ENCODE results near the gene SAMM50. TPM values are rescaled to one million over a fixed set of nuclear protein-coding genes. Genes with fewer than 3 reads are reported as not detected.

Gene SAMM50
- total RNA-seq, 8 experiments from 2014 or later: 38.8 to 64.8 (median 55.7) TPM

DNA sequence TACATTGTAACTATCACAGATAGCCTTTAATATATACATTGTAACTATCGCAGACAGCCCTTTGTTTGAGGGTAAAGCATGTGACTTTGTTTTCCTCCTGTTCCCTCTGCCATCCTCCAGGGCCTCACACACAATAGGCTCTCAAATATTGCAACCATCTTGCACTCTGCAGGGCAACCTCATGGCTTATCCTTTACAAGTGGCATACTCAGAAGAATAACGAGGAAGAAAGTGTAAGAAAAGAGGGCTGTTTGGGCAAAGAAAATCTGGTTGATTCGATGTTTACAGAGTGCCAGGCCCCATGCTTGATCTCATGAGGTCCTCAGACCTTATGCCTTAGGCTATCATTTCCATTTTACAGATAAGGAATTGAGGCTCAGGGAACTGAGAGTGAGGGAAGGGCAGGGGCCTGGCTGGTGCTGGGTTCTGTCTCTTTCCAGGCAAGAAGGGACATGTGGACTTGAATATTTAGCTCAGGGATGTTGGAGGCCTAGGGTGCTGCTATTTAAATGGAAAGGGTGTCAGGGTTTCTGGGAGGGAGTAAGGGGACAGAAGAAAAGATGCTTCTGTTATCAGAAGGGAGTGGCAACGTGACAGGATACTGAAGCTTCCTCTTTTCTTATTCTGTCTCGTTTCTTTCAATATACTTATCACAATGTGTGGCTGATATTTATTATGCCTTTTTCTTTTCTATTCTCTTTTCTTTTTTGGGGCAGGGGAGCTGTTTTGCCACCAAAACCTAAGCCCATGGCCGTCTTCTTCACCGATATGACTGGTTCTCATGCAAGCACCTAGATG, 1.1 kb upstream of the SAMM50 start:
- 0 to 60% (median 29%) methylated on average over 1 to 7 of the region's 7 CpGs; no CpG with 5 or more reads in 1 of the 10 experiments for WGBS, 10 experiments
- Histone ChIP-seq H3K27ac (peak overlapping the region; percentile 88 to 97), H3K4me3 (peak overlapping the region; percentile 74 to 98 (median 94)), H3K4me1 (replicated peaks in 1 of 2) (peaks cover 20 to 24% of the 10 kb centered on the region in 2 donors)
- no peak for ATAC-seq (replicated peaks in 6 of 8)
- in situ Hi-C loops (cut with MboI; ENCODE audit: low pct_unique_long_range_greater_than_20kb in 2 of 9, low sequenced_read_pairs in 9 of 9, unreplicated experiment in 9 of 9): no loop called here

DNA sequence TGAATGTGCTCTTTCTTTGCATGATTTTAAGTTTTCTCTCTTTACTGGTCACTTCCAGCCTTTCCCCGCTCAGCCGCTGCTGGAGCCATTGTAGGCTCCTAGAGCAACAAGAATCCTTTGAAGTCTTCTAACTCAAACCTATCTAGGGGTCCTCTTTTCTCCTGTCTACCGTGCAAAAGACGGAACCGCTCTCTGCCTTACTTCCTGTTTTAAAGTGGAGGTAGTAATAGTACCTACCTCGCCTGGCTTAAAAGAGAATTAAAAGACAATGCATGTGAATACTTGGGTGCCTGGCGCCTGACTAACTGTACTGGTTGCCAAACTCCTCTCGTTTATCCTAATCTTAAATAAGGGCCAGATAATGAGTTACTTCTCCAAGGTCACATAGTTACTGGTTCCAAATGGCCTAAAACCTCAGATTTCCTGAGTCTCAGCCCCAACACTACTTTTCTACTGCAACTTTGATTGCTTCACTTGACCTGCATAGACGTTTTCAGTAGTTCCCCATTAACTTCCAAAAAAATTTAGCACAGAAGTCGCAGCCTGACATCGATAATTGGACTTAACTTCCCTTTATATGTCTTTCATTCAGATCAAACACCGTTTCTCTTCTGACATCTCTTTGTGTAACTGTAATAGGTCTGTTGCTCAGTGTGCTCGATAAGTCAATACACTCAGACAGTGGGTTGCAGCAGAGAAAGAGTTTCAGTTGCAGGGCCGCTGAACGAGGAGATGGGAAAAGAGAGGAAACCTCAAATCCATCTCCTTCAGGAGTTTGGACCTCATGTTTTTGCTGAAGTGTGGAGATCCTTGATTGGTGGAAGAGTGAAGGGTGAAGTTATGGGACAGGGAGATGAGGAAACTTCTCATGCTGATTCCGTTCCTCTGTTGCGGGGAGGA, 891 bp downstream of the SAMM50 start:
- no peak for ATAC-seq (replicated peaks in 6 of 8)
- peak overlapping the region; percentile 88 to 97 for H3K27ac ChIP-seq

DNA sequence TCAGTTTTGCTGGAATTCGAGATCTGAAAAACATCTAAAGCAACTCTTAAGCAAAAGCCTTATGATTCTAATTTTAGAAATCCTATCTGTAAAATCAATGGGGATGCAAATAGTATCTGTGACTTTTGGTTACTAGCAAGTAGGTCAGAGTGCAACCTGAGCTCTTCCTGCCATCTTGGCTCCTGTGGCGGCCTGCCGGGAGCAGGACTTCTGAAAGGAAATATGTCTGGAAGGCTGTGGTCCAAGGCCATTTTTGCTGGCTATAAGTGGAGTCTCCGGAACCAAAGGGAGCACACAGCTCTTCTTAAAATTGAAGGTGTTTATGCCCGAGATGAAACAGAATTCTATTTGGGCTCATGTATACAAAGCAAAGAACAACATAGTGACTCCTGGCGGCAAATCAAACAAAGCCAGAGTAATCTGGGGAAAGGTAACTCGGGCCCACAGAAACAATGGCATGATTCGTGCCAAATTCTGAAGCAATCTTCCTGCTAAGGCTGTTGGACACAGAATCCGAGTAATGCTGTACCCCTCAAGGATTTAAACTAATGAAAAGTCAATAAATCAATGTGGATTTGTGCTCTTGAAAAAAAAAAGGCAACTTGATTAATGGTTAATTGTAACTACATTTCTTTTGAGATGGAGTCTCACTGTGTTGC, 1.7 kb downstream of the SAMM50 start:
- no peak for ATAC-seq (replicated peaks in 6 of 8)
- Histone ChIP-seq H3K4me3 (no peak overlapping the region), H3K4me1 (replicated peaks in 1 of 2) (peaks cover 20 to 24% of the 10 kb centered on the region in 2 donors), H3K27ac (no peak overlapping the region)
- WGBS, 10 experiments: 72 to 100% (median 85%) methylated on average over 1 to 9 of the region's 9 CpGs; no CpG with 5 or more reads in 1 of the 10 experiments
- in situ Hi-C loops (cut with MboI; ENCODE audit: low pct_unique_long_range_greater_than_20kb in 2 of 9, low sequenced_read_pairs in 9 of 9, unreplicated experiment in 9 of 9): no loop called here

More for the DNA sequence above, 891 bp downstream of the SAMM50 start:
- in situ Hi-C loops (cut with MboI; ENCODE audit: low pct_unique_long_range_greater_than_20kb in 2 of 9, low sequenced_read_pairs in 9 of 9, unreplicated experiment in 9 of 9): no loop called here
- H3K4me3 ChIP-seq: peak overlapping the region; percentile 74 to 98 (median 94)
- peaks cover 20 to 24% of the 10 kb centered on the region in 2 donors for H3K4me1 ChIP-seq (replicated peaks in 1 of 2)
- WGBS, 10 experiments: 20 to 95% (median 41%) methylated on average over 3 to 16 of the region's 17 CpGs

DNA sequence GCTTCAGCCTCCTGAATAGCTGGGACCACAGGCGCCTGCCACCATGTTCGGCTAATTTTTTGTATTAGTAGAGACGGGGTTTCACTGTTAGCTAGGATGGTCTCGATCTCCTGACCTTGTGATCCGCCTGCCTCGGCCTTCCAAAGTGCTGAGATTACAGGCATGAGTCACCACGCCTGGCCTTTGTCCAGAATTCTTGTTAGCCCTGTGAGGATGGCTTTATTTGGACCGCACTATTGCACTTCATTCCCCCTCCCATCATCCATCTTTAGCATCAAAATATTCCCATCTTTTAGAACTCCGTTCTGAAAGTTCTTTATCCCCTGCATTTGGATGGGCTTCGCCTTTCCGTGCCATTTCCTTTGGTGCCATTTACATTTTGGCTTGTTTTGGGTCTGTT, 2.6 kb downstream of the SAMM50 start:
- no peak overlapping the region for H3K27ac ChIP-seq
- no peak overlapping the region for H3K4me3 ChIP-seq
- WGBS, 10 experiments: 50 to 96% (median 82%) methylated on average over 2 to 9 of the region's 11 CpGs
- peaks cover 20 to 24% of the 10 kb centered on the region in 2 donors for H3K4me1 ChIP-seq (replicated peaks in 1 of 2)
- no peak for ATAC-seq (replicated peaks in 6 of 8)
- in situ Hi-C loops (cut with MboI; ENCODE audit: low pct_unique_long_range_greater_than_20kb in 2 of 9, low sequenced_read_pairs in 9 of 9, unreplicated experiment in 9 of 9): no loop called here

DNA sequence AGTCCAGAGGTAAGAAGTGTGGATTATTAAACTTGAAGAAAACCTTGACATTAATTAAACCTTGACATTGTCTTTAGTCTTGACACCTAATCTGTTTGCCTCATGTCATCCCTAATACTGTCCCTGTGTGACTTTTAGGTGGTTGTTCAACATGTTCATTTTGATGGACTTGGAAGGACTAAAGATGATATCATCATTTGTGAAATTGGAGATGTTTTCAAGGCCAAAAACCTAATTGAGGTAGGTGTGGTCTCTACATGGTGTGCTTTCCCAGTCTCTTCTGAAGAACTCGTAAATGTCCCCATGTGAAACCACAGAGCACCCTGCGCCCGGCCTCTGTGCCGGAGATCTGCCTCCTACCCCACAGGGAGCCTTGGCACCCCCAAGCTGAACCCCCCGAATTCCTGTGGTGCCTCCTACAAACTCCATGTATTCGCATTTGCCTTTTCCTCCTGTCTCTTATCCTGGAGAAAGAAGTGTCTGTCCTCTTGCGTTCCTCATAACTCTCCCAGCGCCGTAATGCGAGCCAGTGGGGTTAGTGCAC, 9.1 kb downstream of the SAMM50 start:
- Histone ChIP-seq H3K4me1 (replicated peaks in 1 of 2) (no peaks in the 10 kb centered on the region), H3K4me3 (no peak overlapping the region), H3K27ac (no peak overlapping the region)
- peak in 1 of 8 experiments; percentile 48 for ATAC-seq (replicated peaks in 6 of 8)
- 88 to 100% (median 100%) methylated on average over 1 to 4 of the region's 10 CpGs; no CpG with 5 or more reads in 6 of the 10 experiments for WGBS, 10 experiments
- in situ Hi-C loops (cut with MboI; ENCODE audit: low pct_unique_long_range_greater_than_20kb in 2 of 9, low sequenced_read_pairs in 9 of 9, unreplicated experiment in 9 of 9): no loop called here

DNA sequence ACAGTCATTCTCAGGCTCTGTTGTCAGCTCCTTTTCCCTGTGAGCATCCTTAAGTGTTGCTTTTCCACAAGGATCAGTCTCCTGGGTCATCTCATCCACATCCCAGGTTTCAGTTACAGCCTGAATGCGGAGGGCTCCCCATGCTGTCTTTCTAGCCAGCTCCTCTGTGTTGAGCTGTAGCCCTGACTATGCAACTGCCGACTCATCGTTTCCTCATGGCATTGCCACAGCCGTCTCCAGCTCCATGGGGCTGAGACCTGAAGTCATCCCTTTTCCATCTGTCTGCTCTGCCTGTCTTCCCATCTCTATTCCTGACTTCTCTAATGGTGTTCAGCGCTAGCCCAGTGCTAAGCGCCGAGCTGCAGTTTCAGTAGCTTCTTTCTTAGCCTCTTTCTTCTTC, 11.8 kb downstream of the SAMM50 start:
- 80 to 100% (median 88%) methylated on average over 1 to 7 of the region's 7 CpGs; no CpG with 5 or more reads in 4 of the 10 experiments for WGBS, 10 experiments
- ATAC-seq (replicated peaks in 6 of 8): no peak
- in situ Hi-C loops (cut with MboI; ENCODE audit: low pct_unique_long_range_greater_than_20kb in 2 of 9, low sequenced_read_pairs in 9 of 9, unreplicated experiment in 9 of 9): no loop called here
- Histone ChIP-seq H3K27ac (no peak overlapping the region), H3K4me1 (replicated peaks in 1 of 2) (no peaks in the 10 kb centered on the region), H3K4me3 (no peak overlapping the region)

DNA sequence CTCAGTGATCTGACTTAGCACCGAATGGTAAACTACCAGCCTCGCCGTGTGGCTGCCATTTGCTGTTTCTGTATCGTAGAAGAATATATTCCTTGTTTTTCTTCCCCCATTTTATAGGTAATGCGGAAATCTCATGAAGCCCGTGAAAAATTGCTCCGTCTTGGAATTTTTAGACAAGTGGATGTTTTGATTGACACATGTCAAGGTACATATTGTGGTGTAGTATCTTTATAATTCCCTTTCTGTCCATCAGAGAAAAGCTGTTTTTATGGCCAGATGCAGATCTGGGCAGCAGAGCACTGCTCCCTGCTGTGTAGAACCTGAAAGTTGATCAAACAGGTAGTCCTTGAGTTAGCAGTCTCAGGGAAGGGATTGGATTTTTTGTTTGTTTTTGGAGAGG, 13.4 kb downstream of the SAMM50 start:
- Histone ChIP-seq H3K4me3 (no peak overlapping the region), H3K27ac (no peak overlapping the region), H3K4me1 (replicated peaks in 1 of 2) (no peaks in the 10 kb centered on the region)
- in situ Hi-C loops (cut with MboI; ENCODE audit: low pct_unique_long_range_greater_than_20kb in 2 of 9, low sequenced_read_pairs in 9 of 9, unreplicated experiment in 9 of 9): no loop called here
- ATAC-seq (replicated peaks in 6 of 8): no peak
- 89 to 100% (median 97%) methylated on average over 3 to 7 of the region's 7 CpGs for WGBS, 10 experiments

DNA sequence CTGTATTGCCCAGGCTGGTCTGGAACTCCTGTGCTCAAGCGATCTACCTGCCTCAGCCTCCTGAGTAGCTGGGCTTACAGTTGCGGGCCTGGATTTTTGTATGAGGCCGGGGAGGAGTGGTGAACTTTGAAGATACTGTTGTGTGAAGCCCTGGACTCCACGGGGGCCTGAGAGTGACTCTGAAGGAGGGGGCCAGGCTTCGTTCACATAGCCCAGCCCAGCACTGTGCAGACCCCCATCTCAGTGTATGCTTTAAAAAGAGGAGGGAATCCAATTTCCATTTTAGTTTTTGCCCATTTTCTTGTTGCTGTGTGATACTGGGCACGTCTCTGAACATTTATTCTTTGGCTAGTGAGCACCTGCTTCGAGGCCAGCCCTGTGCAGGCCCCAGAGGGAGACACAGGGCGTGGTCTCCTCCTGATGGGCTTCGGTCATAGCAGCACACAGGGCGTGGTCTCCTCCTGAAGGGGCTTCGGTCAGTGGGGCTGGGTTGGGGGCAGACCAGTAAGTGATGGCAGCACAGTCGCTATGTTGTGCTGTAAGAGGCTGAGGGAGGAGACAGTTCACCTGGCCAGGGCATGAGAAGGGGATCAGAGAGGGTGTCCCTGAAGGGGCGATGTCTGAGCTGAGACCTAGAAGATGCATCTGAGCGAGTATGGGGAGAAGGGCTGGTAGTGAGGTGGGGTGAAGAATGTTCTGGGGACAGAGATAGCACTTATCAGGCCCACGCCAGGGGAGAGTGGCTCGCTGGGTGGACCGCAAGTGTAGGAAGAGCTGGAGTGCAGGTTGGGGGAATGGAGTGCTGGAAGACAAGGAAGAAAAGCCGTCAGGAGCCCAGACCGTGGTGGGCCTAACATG, 14.0 kb downstream of the SAMM50 start:
- no peak overlapping the region for H3K4me3 ChIP-seq
- H3K27ac ChIP-seq: no peak overlapping the region
- no peaks in the 10 kb centered on the region for H3K4me1 ChIP-seq (replicated peaks in 1 of 2)
- in situ Hi-C loops (cut with MboI; ENCODE audit: low pct_unique_long_range_greater_than_20kb in 2 of 9, low sequenced_read_pairs in 9 of 9, unreplicated experiment in 9 of 9): no loop called here
- no peak for ATAC-seq (replicated peaks in 6 of 8)
- WGBS, 10 experiments: 50 to 100% (median 89%) methylated on average over 2 to 12 of the region's 19 CpGs; no CpG with 5 or more reads in 1 of the 10 experiments

DNA sequence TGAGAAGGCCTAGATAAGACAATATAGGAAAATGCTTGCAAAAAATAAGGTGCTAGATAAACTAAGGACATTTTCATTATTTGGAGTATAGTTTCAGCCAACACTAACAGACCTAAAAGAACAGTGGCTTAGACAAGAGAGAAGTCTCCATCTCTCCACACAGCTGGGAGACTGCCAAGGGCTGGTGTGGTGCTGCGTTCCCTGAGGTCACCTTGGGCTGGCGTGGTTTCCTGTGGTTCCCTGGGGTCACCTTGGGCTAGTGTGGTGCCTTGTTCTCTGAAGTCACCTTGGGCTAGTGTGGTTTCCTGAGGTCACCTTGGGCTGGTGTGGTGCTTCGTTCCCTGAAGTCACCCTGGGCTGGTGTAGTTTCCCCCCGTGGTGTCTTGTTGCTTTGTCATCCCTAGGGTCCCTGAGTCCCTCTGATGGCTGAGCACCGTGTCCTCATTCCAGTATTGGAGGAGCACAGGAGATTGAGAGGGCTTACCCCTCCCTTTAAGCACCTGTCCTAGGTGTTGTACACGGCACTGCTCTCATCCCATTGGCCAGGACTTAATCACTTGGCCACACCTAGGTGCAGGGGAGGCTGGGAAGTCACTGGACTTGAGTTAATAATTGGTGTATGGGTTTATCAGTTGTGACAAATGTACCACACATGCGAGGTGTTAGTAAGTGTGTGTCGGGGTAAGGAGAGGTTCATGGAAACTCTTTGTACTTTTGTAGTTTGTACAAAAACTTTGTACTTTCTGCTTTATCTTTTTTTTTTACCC, 14.9 kb downstream of the SAMM50 start:
- Histone ChIP-seq H3K4me1 (replicated peaks in 1 of 2) (no peaks in the 10 kb centered on the region), H3K27ac (no peak overlapping the region), H3K4me3 (no peak overlapping the region)
- 90 to 100% (median 97%) methylated on average over 1 to 8 of the region's 8 CpGs; no CpG with 5 or more reads in 1 of the 10 experiments for WGBS, 10 experiments
- no peak for ATAC-seq (replicated peaks in 6 of 8)
- in situ Hi-C loops (cut with MboI; ENCODE audit: low pct_unique_long_range_greater_than_20kb in 2 of 9, low sequenced_read_pairs in 9 of 9, unreplicated experiment in 9 of 9): no loop called here

DNA sequence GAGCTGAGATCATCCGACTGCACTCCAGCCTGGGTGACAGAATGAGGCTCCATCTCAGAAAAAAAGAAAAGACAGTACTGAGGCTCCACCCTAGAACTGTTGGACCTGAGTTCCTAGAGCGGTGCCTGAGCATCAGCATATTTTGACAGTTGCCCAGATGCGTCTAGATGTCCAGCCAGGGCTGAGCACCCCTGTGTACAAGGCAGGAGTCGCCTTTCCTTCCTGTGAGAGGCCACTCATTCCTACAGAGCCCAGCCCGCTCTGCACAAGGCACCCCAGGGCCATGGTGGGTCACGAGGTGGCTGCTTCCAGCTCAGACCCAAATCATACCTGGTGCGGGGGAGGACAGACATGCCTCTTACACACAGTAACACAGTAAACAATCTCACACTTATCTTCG, 15.9 kb downstream of the SAMM50 start:
- WGBS, 10 experiments: 67 to 100% (median 86%) methylated on average over 1 to 4 of the region's 8 CpGs; no CpG with 5 or more reads in 1 of the 10 experiments
- Histone ChIP-seq H3K27ac (no peak overlapping the region), H3K4me3 (no peak overlapping the region), H3K4me1 (replicated peaks in 1 of 2) (no peaks in the 10 kb centered on the region)
- in situ Hi-C loops (cut with MboI; ENCODE audit: low pct_unique_long_range_greater_than_20kb in 2 of 9, low sequenced_read_pairs in 9 of 9, unreplicated experiment in 9 of 9): no loop called here
- no peak for ATAC-seq (replicated peaks in 6 of 8)

DNA sequence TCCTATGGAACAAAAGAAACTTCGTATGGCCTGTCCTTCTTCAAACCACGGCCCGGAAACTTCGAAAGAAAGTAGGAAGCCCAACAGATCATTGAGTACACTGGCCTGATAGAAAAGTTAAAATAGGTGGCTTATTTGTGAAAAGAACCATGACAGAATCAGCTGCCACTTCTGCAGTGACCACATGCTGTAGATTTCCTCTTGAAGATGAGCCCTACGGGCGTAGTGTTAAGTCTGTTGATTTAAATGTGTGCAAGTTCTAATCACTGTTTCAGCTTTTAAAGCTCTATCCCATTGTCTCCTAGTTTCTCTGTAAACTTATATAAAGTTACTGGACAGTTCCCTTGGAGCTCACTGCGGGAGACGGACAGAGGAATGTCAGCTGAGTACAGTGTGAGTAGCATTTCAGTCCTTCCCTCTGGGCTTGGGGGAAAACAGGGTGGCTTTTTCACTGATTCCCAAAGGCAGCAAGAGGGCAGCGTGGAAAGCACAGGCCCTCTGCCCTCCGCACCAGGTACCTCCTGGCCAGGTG, 17.8 kb downstream of the SAMM50 start:
- peak in 3 of 8 experiments; percentile 26 to 96 (median 27) for ATAC-seq (replicated peaks in 6 of 8)
- Histone ChIP-seq H3K4me3 (no peak overlapping the region), H3K4me1 (replicated peaks in 1 of 2) (no peaks in the 10 kb centered on the region), H3K27ac (no peak overlapping the region)
- in situ Hi-C loops (cut with MboI; ENCODE audit: low pct_unique_long_range_greater_than_20kb in 2 of 9, low sequenced_read_pairs in 9 of 9, unreplicated experiment in 9 of 9): no loop called here
- WGBS, 10 experiments: 85 to 100% (median 93%) methylated on average over 1 to 9 of the region's 10 CpGs; no CpG with 5 or more reads in 1 of the 10 experiments
